Upper lobe of left lung (tissue), 4 donors: Measurements from ENCODE around the gene DGKZ.

ENCODE experiments used
- EP300 ChIP-seq, 4 donors: sonication (generic); formaldehyde crosslinking; IDR thresholded peaks; one replicate each; pipeline ENCODE4 v1.5.1; 2017; ENCODE audit warnings: antibody characterized with exemption in 4 of 4, control low read depth in 2 of 4
- POLR2A ChIP-seq, 4 donors: fragments of 450-650 bp; IDR thresholded peaks; one replicate each; pipeline ENCODE4 v1.5.1; 2016 to 2017; ENCODE audit warnings: antibody characterized with exemption in 4 of 4, mild to moderate bottlenecking in 2 of 4
- POLR2AphosphoS5 ChIP-seq, 2 donors: sonication (generic); formaldehyde crosslinking; IDR thresholded peaks; one replicate each; pipeline ENCODE4 v1.5.1; 2017; ENCODE audit warnings: antibody characterized with exemption in 2 of 2
- TF ChIP-seq, protein P1 (sequence below), 6 experiments: fragments of 450-650 bp in 4 of 6; fragments of 200-600 bp in 2 of 6; sonication (generic) in 2 of 6; IDR thresholded peaks; one replicate each; pipeline ENCODE4 v1.5.1; 2016 to 2019; ENCODE audit warnings: antibody characterized with exemption in 6 of 6

GRCh38 chr11:46373787-46374740 is 26.8 kb downstream of the DGKZ start:
- TF ChIP-seq, protein P1, sequence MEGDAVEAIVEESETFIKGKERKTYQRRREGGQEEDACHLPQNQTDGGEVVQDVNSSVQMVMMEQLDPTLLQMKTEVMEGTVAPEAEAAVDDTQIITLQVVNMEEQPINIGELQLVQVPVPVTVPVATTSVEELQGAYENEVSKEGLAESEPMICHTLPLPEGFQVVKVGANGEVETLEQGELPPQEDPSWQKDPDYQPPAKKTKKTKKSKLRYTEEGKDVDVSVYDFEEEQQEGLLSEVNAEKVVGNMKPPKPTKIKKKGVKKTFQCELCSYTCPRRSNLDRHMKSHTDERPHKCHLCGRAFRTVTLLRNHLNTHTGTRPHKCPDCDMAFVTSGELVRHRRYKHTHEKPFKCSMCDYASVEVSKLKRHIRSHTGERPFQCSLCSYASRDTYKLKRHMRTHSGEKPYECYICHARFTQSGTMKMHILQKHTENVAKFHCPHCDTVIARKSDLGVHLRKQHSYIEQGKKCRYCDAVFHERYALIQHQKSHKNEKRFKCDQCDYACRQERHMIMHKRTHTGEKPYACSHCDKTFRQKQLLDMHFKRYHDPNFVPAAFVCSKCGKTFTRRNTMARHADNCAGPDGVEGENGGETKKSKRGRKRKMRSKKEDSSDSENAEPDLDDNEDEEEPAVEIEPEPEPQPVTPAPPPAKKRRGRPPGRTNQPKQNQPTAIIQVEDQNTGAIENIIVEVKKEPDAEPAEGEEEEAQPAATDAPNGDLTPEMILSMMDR (IDR thresholded peaks at IDR 0.05) = no peak
- TF ChIP-seq EP300 (IDR thresholded peaks at IDR 0.05) (no peak), POLR2A (IDR thresholded peaks at IDR 0.05) (no peak), POLR2AphosphoS5 (IDR thresholded peaks at IDR 0.05) (no peak)
